HepG2 (cell line): ENCODE measurements around the gene TALDO1. TPM values are rescaled to one million over a fixed set of nuclear protein-coding genes. Genes with fewer than 3 reads are reported as not detected.

Experiments
- ARNT ChIP-seq: fragments of 450-650 bp; IDR thresholded peaks from 2 replicates; pipeline ENCODE4 v1.6.1; 2017
- ATF3 ChIP-seq: sonication (generic); formaldehyde crosslinking; IDR thresholded peaks from 2 replicates; pipeline ENCODE4 v1.4.0; 2020; ENCODE audit warnings: missing genetic modification reagents
- ATF7 ChIP-seq, 2 experiments: fragments of 450-650 bp in 1 of 2; sonication (generic) in 1 of 2; formaldehyde crosslinking in 1 of 2; IDR thresholded peaks; 2 replicates each; pipeline versions ENCODE4 v1.4.0 to v1.6.1; 2016 to 2020; ENCODE audit warnings: antibody characterized with exemption in 1 of 2, mild to moderate bottlenecking in 1 of 2, missing genetic modification reagents in 1 of 2
- CREB1 ChIP-seq, 2 experiments: fragments of 450-650 bp in 1 of 2; IDR thresholded peaks; 2 replicates each; pipeline ENCODE4 v1.6.1; 2016 to 2017; ENCODE audit warnings: control low read depth in 1 of 2, mild to moderate bottlenecking in 1 of 2, missing compliant biosample characterization in 1 of 2, missing genetic modification characterization in 1 of 2
- ELF3 ChIP-seq: IDR thresholded peaks from 2 replicates; pipeline ENCODE4 v1.6.1; 2016; ENCODE audit warnings: missing genetic modification reagents, missing compliant biosample characterization
- ESRRA ChIP-seq: sonication (generic); formaldehyde crosslinking; IDR thresholded peaks from 2 replicates; pipeline ENCODE4 v1.5.1; 2020; ENCODE audit warnings: mild to moderate bottlenecking, low read depth, missing genetic modification reagents
- GTF2F1 ChIP-seq: fragments of 150-350 bp; IDR thresholded peaks from 2 replicates; pipeline ENCODE4 v1.6.1; 2014; ENCODE audit warnings: low read length
- HNRNPL ChIP-seq: fragments of 200-400 bp; formaldehyde crosslinking; IDR thresholded peaks from 2 replicates; pipeline ENCODE4 v1.6.1; 2017; ENCODE audit warnings: mild to moderate bottlenecking, low read depth, low read length
- KDM2A ChIP-seq: sonication (generic); formaldehyde crosslinking; IDR thresholded peaks from 2 replicates; pipeline ENCODE4 v1.4.0; 2020; ENCODE audit warnings: low read depth, missing genetic modification reagents, borderline replicate concordance
- NR2F6 ChIP-seq, 2 experiments: IDR thresholded peaks; 2 replicates each; pipeline ENCODE4 v1.6.1; 2016; ENCODE audit warnings: antibody characterized with exemption in 1 of 2, mild to moderate bottlenecking in 1 of 2
- RARA ChIP-seq: IDR thresholded peaks from 2 replicates; pipeline ENCODE4 v1.6.1; 2016; ENCODE audit warnings: missing genetic modification reagents, missing compliant biosample characterization
- REPIN1 ChIP-seq: sonication (generic); formaldehyde crosslinking; IDR thresholded peaks from 2 replicates; pipeline ENCODE4 v1.8.0; 2022; ENCODE audit warnings: missing genetic modification reagents, low read depth, mild to moderate bottlenecking, borderline replicate concordance
- SAP130 ChIP-seq: IDR thresholded peaks from 2 replicates; pipeline ENCODE4 v1.6.1; 2016; ENCODE audit warnings: low read depth
- SSRP1 ChIP-seq: IDR thresholded peaks from 2 replicates; pipeline ENCODE4 v1.6.1; 2016; ENCODE audit warnings: control low read depth
- UBTF ChIP-seq: sonication (generic); formaldehyde crosslinking; IDR thresholded peaks from 2 replicates; pipeline ENCODE4 v1.4.0; 2020; ENCODE audit warnings: mild to moderate bottlenecking, missing genetic modification reagents
- ZMAT3 ChIP-seq: sonication (generic); formaldehyde crosslinking; conservative IDR thresholded peaks from 2 replicates; pipeline ENCODE4 v1.7.0; 2021; ENCODE audit warnings: missing genetic modification reagents
- ZNF160 ChIP-seq: sonication (generic); formaldehyde crosslinking; IDR thresholded peaks from 2 replicates; pipeline ENCODE4 v1.8.0; 2022; ENCODE audit warnings: mild to moderate bottlenecking, inconsistent platforms, missing genetic modification reagents
- ZNF552 ChIP-seq: sonication (generic); formaldehyde crosslinking; IDR thresholded peaks from 2 replicates; pipeline ENCODE4 v1.9.0; 2022; ENCODE audit warnings: missing genetic modification reagents, mild to moderate bottlenecking, borderline replicate concordance
- ZNF563 ChIP-seq: sonication (generic); formaldehyde crosslinking; IDR thresholded peaks from 2 replicates; pipeline ENCODE4 v1.8.0; 2022; ENCODE audit warnings: mild to moderate bottlenecking, moderate library complexity, missing genetic modification reagents
- ZNF597 ChIP-seq: sonication (generic); formaldehyde crosslinking; IDR thresholded peaks from 2 replicates; pipeline ENCODE4 v1.5.0; 2020; ENCODE audit warnings: missing genetic modification reagents
- ZNF605 ChIP-seq: sonication (generic); formaldehyde crosslinking; IDR thresholded peaks from 2 replicates; pipeline ENCODE4 v1.8.0; 2022; ENCODE audit warnings: mild to moderate bottlenecking, missing genetic modification reagents
- ZNF891 ChIP-seq: sonication (generic); formaldehyde crosslinking; IDR thresholded peaks from 2 replicates; pipeline ENCODE4 v1.5.0; 2020; ENCODE audit warnings: mild to moderate bottlenecking, missing genetic modification reagents
- polyA plus RNA-seq, 8 experiments: library from polyadenylated mRNA; depleted of rRNA in 3 of 8; stranded (reverse) in 7 of 8; unstranded in 1 of 8; fragments of >200 nt; fragmentation: Illumina TruSeq in 4 of 8; extraction: Trizol in 4 of 8; gene quantifications; 2 replicates each; pipeline versions ENCODE4 v1.2.1 to v1.2.3, GENCODE V29; 2011 to 2016; ENCODE audit warnings: low read depth in 4 of 8, missing spikeins in 1 of 8, mixed read lengths in 1 of 8; ENCODE audit not compliant: insufficient read depth in 1 of 8
- total RNA-seq, 5 experiments: library from RNA; depleted of rRNA; stranded (reverse); fragments of >200 nt; fragmentation: Illumina TruSeq; extraction: Trizol; gene quantifications; 2 replicates each; pipeline ENCODE4 v1.2.3, GENCODE V29; 2016; ENCODE audit warnings: low read depth in 1 of 5

The TALDO1 gene
- total and polyA plus RNA-seq, 2 of the 13 experiments (the other 11 are each of a cell fraction or from before 2014, with no cell fraction given): 107 to 240 TPM

- TF ChIP-seq CREB1 (IDR thresholded peaks at IDR 0.05) (no peak), CREB1 (CRISPR knock-in tag; IDR thresholded peaks at IDR 0.05) (no peak), ZMAT3 (CRISPR knock-in tag) (no peak), GTF2F1 (no peak), ZNF563 (CRISPR knock-in tag) (no peak), ZNF891 (CRISPR knock-in tag) (no peak), ATF3 (CRISPR knock-in tag) (no peak), RARA (CRISPR knock-in tag) (peak; percentile 72), UBTF (no peak), NR2F6 (IDR thresholded peaks at IDR 0.05) (no peak), NR2F6 (CRISPR knock-in tag; IDR thresholded peaks at IDR 0.05) (0 out of 2 replicates have a peak, but pooled peaks have one; percentile 10), ARNT (no peak), ZNF597 (CRISPR knock-in tag) (no peak), SSRP1 (CRISPR knock-in tag) (no peak), ESRRA (CRISPR knock-in tag) (peak; percentile 97), REPIN1 (CRISPR knock-in tag) (no peak), ATF7 (IDR thresholded peaks at IDR 0.05) (no peak), ATF7 (CRISPR knock-in tag; IDR thresholded peaks at IDR 0.05) (no peak), HNRNPL (0 out of 2 replicates have a peak, but pooled peaks have one; percentile 27), ZNF160 (CRISPR knock-in tag) (no peak), KDM2A (peak; percentile 81), ELF3 (CRISPR knock-in tag) (no peak), SAP130 (CRISPR knock-in tag) (no peak), ZNF552 (CRISPR knock-in tag) (no peak), ZNF605 (no peak)
Measured at GRCh38 chr11:788953-789940, 42.0 kb downstream of the TALDO1 start (continued).
